GM18868 (cell line): ENCODE results near the gene ERVW-1.
"Not testable (repeated sequence)": the region's sequence is repeated elsewhere in the genome, so short reads cannot be mapped to it uniquely, and the experiment has no call there.

Source experiments
- ATAC-seq: cut with Tn5 transposase; IDR thresholded peaks from one replicate; pipeline ENCODE4 v1.9.1; 2021; ENCODE audit warnings: mild to moderate bottlenecking, moderate library complexity; ENCODE audit not compliant: unreplicated experiment

ERVW-1 gene

GRCh38 chr7:92475261-92475770 lies 2.4 kb downstream of the ERVW-1 start:
- ATAC-seq = not testable (repeated sequence)

- not testable (repeated sequence) for ATAC-seq
Observed at GRCh38 chr7:92473989-92474388, 3.8 kb downstream of the ERVW-1 start.

- ATAC-seq = not testable (repeated sequence)
Observed at GRCh38 chr7:92468589-92468988, 9.2 kb downstream of the ERVW-1 start.

GRCh38 chr7:92466682-92467081 lies 11.1 kb downstream of the ERVW-1 start:
- ATAC-seq = no peak

GRCh38 chr7:92464515-92464914 lies 13.2 kb downstream of the ERVW-1 start:
- ATAC-seq = no peak

GRCh38 chr7:92462560-92462959 lies 15.2 kb downstream of the ERVW-1 start:
- ATAC-seq = no peak

- ATAC-seq = peak; percentile 89
Observed at GRCh38 chr7:92461027-92462003, 16.4 kb downstream of the ERVW-1 start.

- no peak for ATAC-seq
Observed at GRCh38 chr7:92460510-92460909, 17.2 kb downstream of the ERVW-1 start.

GRCh38 chr7:92460109-92460508 lies 17.6 kb downstream of the ERVW-1 start:
- no peak for ATAC-seq

GRCh38 chr7:92456236-92456635 lies 21.5 kb downstream of the ERVW-1 start:
- no peak for ATAC-seq

GRCh38 chr7:92451645-92452044 lies 26.1 kb downstream of the ERVW-1 start:
- ATAC-seq = no peak

GRCh38 chr7:92448205-92448747 lies 29.5 kb downstream of the ERVW-1 start:
- peak; percentile 39 for ATAC-seq

GRCh38 chr7:92447345-92448204 lies 30.2 kb downstream of the ERVW-1 start, which contains the start of gene GATAD1:
GATAD1 (plus strand) TSS chr7:92447482; CDS start chr7:92447730, 248 bp downstream.
- ATAC-seq = peak; percentile 91

- ATAC-seq = no peak
Observed at GRCh38 chr7:92446869-92447344, 30.8 kb downstream of the ERVW-1 start.

GRCh38 chr7:92442720-92443119 lies 35.0 kb downstream of the ERVW-1 start:
- ATAC-seq = not testable (repeated sequence)

GRCh38 chr7:92437956-92438491 lies 39.7 kb downstream of the ERVW-1 start:
- no peak for ATAC-seq

- no peak for ATAC-seq
Observed at GRCh38 chr7:92436612-92437445, 40.9 kb downstream of the ERVW-1 start.

GRCh38 chr7:92435542-92435941 lies 42.2 kb downstream of the ERVW-1 start:
- no peak for ATAC-seq

- no peak for ATAC-seq
Observed at GRCh38 chr7:92433019-92433418, 44.7 kb downstream of the ERVW-1 start.
